OCI-LY1 (cell line): ENCODE data around the gene CWH43.
"Not testable (repeated sequence)": the region's sequence is repeated elsewhere in the genome, so short reads cannot be mapped to it uniquely, and the experiment has no call there.

Experiments
- H2AFZ ChIP-seq: fragments of 200-600 bp; sonication (generic), shearing (Covaris generic); 2 replicates; pipeline ENCODE4 v1.6.0; 2014; ENCODE audit warnings: antibody characterized with exemption, mild to moderate bottlenecking, low read length
- H3F3A ChIP-seq: fragments of 200-600 bp; sonication (generic), shearing (Covaris generic); 2 replicates; pipeline ENCODE4 v1.6.0; 2014; ENCODE audit warnings: mild to moderate bottlenecking, antibody characterized with exemption, low read length, moderate library complexity; ENCODE audit not compliant: insufficient read depth
- H3K27ac ChIP-seq: fragments of 200-600 bp; sonication (generic); 2 replicates; pipeline ENCODE4 v1.5.1; 2014; ENCODE audit warnings: low read length, mixed run types, mild to moderate bottlenecking, low read depth; ENCODE audit not compliant: poor library complexity, severe bottlenecking
- H3K27me3 ChIP-seq: fragments of 200-600 bp; sonication (generic); 2 replicates; pipeline ENCODE4 v1.6.0; 2014; ENCODE audit warnings: antibody characterized with exemption, mild to moderate bottlenecking, low read length, moderate library complexity; ENCODE audit not compliant: insufficient read depth
- H3K36me3 ChIP-seq: fragments of 200-600 bp; sonication (generic); 2 replicates; pipeline ENCODE4 v1.6.1; 2014; ENCODE audit warnings: mild to moderate bottlenecking, antibody characterized with exemption, low read length, moderate library complexity, mixed read lengths; ENCODE audit not compliant: insufficient read depth
- H3K4me1 ChIP-seq: fragments of 200-600 bp; sonication (generic); 2 replicates; pipeline ENCODE4 v1.5.1; 2014; ENCODE audit warnings: mild to moderate bottlenecking, low read length, moderate library complexity; ENCODE audit not compliant: insufficient read depth, severe bottlenecking
- H3K4me2 ChIP-seq: fragments of 200-600 bp; sonication (generic), shearing (Covaris generic); 2 replicates; pipeline ENCODE4 v1.6.1; 2014; ENCODE audit warnings: low read length
- H3K4me3 ChIP-seq: fragments of 200-600 bp; sonication (generic); 2 replicates; pipeline ENCODE4 v1.5.1; 2014; ENCODE audit warnings: low read length, low read depth, mild to moderate bottlenecking, mixed read lengths; ENCODE audit not compliant: poor library complexity, severe bottlenecking
- H3K79me2 ChIP-seq: fragments of 200-600 bp; shearing (Covaris generic); 2 replicates; pipeline ENCODE4 v1.6.1; 2016; ENCODE audit warnings: mixed run types, low read length, mixed read lengths; ENCODE audit not compliant: insufficient read depth
- H3K9ac ChIP-seq: fragments of 200-600 bp; sonication (generic), shearing (Covaris generic); 2 replicates; pipeline ENCODE4 v1.6.1; 2014; ENCODE audit warnings: mild to moderate bottlenecking, low read length, mixed read lengths
- H3K9me2 ChIP-seq: fragments of 200-600 bp; sonication (generic), shearing (Covaris generic); 2 replicates; pipeline ENCODE4 v1.6.1; 2014; ENCODE audit warnings: low read depth, mild to moderate bottlenecking, low read length, mixed read lengths
- H3K9me3 ChIP-seq: fragments of 200-600 bp; shearing (Covaris generic); 2 replicates; pipeline ENCODE4 v1.6.1; 2014; ENCODE audit warnings: low read length, mixed read lengths
- H4K20me1 ChIP-seq: fragments of 200-600 bp; sonication (generic), shearing (Covaris generic); 2 replicates; pipeline ENCODE4 v1.6.0; 2016; ENCODE audit warnings: mild to moderate bottlenecking, low read length; ENCODE audit not compliant: insufficient read depth
- EZH2 ChIP-seq: fragments of 200-600 bp; sonication (generic), shearing (Covaris generic); IDR thresholded peaks from 2 replicates; pipeline ENCODE4 v1.8.0; 2017; ENCODE audit warnings: borderline replicate concordance, mixed run types, mild to moderate bottlenecking, antibody characterized with exemption, low read length, moderate library complexity, mixed read lengths
- TF ChIP-seq, protein P1 (sequence below): fragments of 200-600 bp; sonication (generic), shearing (Covaris generic); IDR thresholded peaks from 2 replicates; pipeline ENCODE4 v1.5.1; 2017; ENCODE audit warnings: mild to moderate bottlenecking, antibody characterized with exemption, low read length, moderate library complexity, mixed read lengths

CWH43 gene

DNA sequence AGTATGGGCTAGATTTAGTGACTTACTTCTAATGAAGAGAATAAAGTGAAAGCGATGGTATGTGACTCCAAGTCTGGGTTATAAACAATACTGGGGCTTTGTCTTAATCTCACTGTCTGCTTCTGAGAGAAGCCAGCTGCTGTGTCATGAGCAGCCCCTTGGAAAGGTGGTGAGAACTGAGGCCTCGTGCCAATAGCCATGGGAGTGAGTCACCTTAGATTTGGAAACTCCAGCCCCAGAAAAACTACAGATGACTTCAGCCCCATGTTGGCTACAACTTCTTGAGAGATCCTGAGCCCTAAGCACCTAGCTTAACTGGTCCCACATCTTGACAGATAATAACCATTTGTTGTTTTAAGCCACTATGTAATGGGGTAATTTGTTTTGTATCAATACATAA, 77.6 kb downstream of the CWH43 start:
- H3K9ac ChIP-seq: no peak overlapping the region
- no peaks in the 10 kb centered on the region for H3K36me3 ChIP-seq
- H3F3A ChIP-seq: no peaks in the 10 kb centered on the region
- no peak overlapping the region for H3K27ac ChIP-seq
- no peaks in the 10 kb centered on the region for H3K9me3 ChIP-seq
- no peak overlapping the region for H3K4me3 ChIP-seq
- no peaks in the 10 kb centered on the region for H4K20me1 ChIP-seq
- H2AFZ ChIP-seq: no peak overlapping the region
- no peaks in the 10 kb centered on the region for H3K9me2 ChIP-seq
- TF ChIP-seq, protein P1, sequence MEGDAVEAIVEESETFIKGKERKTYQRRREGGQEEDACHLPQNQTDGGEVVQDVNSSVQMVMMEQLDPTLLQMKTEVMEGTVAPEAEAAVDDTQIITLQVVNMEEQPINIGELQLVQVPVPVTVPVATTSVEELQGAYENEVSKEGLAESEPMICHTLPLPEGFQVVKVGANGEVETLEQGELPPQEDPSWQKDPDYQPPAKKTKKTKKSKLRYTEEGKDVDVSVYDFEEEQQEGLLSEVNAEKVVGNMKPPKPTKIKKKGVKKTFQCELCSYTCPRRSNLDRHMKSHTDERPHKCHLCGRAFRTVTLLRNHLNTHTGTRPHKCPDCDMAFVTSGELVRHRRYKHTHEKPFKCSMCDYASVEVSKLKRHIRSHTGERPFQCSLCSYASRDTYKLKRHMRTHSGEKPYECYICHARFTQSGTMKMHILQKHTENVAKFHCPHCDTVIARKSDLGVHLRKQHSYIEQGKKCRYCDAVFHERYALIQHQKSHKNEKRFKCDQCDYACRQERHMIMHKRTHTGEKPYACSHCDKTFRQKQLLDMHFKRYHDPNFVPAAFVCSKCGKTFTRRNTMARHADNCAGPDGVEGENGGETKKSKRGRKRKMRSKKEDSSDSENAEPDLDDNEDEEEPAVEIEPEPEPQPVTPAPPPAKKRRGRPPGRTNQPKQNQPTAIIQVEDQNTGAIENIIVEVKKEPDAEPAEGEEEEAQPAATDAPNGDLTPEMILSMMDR: no peak
- TF ChIP-seq EZH2: no peak
- no peaks in the 10 kb centered on the region for H3K79me2 ChIP-seq
- H3K4me2 ChIP-seq: no peak overlapping the region
- H3K27me3 ChIP-seq: no peaks in the 10 kb centered on the region
- no peaks in the 10 kb centered on the region for H3K4me1 ChIP-seq

DNA sequence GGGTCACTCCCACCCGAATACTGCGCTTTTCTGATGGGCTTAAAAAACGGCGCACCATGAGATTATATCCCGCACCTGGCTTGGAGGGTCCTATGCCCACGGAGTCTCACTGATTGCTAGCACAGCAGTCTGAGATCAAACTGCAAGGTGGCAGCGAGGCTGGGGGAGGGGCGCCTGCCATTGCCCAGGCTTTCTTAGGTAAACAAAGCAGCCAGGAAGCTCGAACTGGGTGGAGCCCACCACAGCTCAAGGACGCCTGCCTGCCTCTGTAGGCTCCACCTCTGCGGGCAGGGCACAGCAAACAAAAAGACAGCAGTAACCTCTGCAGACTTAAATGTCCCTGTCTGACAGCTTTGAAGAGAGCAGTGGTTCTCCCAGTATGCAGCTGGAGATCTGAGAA, 86.1 kb downstream of the CWH43 start:
- H3K9me2 ChIP-seq, H3K4me3 ChIP-seq, H2AFZ ChIP-seq, H3K4me2 ChIP-seq, H3K79me2 ChIP-seq, H3F3A ChIP-seq, H3K9me3 ChIP-seq, H3K27ac ChIP-seq, H3K4me1 ChIP-seq, H3K27me3 ChIP-seq, H3K9ac ChIP-seq, H4K20me1 ChIP-seq, H3K36me3 ChIP-seq: not testable (repeated sequence)

DNA sequence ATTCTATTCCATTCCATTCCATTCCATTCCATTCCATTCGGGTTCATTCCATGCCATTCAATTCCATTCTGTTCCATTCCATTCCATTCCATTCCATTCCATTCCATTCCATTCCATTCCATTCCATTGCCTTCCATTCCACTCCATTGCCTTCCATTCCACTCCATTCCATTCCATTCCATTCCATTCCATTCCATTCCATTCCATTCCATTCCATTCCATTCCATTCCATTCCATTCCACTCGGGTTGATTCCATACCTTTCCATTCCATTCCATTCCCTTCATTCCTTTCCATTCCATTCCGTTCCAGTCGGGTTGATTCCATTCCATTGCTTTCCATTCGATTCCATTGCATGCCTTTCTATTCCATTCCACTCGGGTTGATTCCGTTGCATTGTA, 105.8 kb downstream of the CWH43 start:
- H3K9ac ChIP-seq, H3K4me1 ChIP-seq, H3K4me2 ChIP-seq, H4K20me1 ChIP-seq, H3K27ac ChIP-seq, H3K27me3 ChIP-seq, H3K36me3 ChIP-seq, H3K4me3 ChIP-seq, H3K9me2 ChIP-seq, H2AFZ ChIP-seq, H3K79me2 ChIP-seq, H3F3A ChIP-seq: not testable (repeated sequence)
- peaks cover 16% of the 10 kb centered on the region for H3K9me3 ChIP-seq

DNA sequence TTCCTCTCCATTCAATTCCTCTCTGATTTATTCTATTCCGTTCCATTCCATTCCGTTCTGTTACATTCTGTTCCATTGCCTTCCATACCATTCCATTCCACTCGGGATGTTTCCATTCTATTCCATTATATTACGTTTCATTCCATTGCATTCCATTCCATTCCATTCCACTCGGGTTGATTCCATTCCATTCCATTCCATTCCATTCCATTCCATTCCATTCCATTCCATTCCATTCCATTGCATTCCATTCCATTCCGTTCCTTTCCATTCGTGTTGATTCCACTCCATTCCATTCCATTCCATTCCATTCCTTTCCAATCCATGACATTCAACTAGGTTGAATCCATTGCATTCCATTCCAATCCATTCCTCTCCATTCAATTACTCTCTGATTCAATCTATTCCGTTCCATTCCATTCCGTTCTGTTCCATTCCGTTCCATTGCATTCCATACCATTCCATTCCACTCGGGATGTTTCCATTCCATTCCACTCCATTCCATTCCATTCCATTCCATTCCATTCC, 106.6 kb downstream of the CWH43 start:
- not testable (repeated sequence) for H3K4me2 ChIP-seq, H3K4me3 ChIP-seq, H3K9ac ChIP-seq, H3K27me3 ChIP-seq, H4K20me1 ChIP-seq, H3K36me3 ChIP-seq, H3F3A ChIP-seq, H3K4me1 ChIP-seq, H3K9me2 ChIP-seq, H3K79me2 ChIP-seq, H3K27ac ChIP-seq, H2AFZ ChIP-seq
- H3K9me3 ChIP-seq: peaks cover 24% of the 10 kb centered on the region

DNA sequence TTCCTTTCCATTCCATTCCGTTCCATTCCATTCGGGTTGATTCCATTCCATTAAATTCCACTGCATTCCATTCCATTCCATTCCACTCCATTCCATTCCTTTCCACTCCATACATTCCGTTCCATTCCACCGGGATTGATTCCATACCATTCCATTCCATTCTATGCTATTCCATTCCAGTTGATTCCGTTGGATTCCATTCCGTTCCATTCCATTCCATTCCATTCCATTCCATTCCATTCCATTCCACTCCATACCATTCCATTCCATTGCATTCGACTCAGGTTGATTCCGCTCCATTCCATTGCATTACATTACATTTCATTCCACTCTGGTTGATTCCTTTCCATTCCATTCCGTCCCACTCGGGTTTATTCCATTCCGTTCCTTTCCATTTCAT, 110.1 kb downstream of the CWH43 start:
- not testable (repeated sequence) for H3K36me3 ChIP-seq, H3K79me2 ChIP-seq, H3F3A ChIP-seq, H3K9me2 ChIP-seq, H3K9ac ChIP-seq, H3K4me3 ChIP-seq, H4K20me1 ChIP-seq, H3K4me1 ChIP-seq, H2AFZ ChIP-seq, H3K27me3 ChIP-seq, H3K4me2 ChIP-seq, H3K27ac ChIP-seq
- H3K9me3 ChIP-seq: peaks cover 31% of the 10 kb centered on the region

DNA sequence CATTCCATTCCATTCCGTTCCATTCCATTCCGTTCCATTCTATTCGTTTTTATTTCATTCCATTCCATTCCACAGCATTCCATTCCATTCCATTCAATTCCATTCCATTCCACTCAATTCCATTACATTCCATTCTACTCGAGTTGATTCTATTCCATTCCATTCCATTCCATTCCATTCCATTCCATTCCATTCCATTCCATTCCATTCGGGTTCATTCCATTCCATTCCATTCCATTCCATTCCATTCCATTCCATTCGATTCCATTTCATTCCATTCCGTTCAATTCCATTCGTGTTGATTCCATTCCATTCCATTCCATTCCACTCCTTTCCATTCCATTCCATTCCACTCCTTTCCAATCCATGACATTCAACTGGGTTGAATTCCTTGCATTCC, 110.6 kb downstream of the CWH43 start:
- not testable (repeated sequence) for H3K79me2 ChIP-seq, H3K27me3 ChIP-seq, H3K36me3 ChIP-seq, H3K9ac ChIP-seq, H3K27ac ChIP-seq, H3K4me3 ChIP-seq, H4K20me1 ChIP-seq, H3F3A ChIP-seq, H2AFZ ChIP-seq, H3K4me1 ChIP-seq, H3K9me2 ChIP-seq, H3K4me2 ChIP-seq
- peaks cover 26% of the 10 kb centered on the region for H3K9me3 ChIP-seq

DNA sequence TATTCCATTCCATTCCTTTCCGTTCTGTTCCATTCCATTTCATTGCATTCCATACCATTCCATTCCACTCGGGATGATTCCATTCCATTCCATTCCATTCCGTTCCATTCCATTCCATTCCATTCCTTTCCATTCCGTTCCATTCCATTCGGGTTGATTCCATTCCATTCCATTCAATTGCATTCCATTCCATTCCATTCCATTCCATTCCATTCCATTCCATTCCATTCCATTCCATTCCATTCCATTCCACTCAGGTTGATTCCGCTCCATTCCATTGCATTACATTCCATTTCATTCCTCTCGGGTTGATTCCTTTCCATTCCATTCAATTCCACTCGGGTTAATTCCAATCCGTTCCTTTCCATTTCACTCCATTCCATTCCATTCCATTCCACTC, 111.0 kb downstream of the CWH43 start:
- not testable (repeated sequence) for H3K27ac ChIP-seq

More for the DNA sequence above, 111.0 kb downstream of the CWH43 start:
- H3F3A ChIP-seq, H3K27me3 ChIP-seq, H3K9ac ChIP-seq, H3K79me2 ChIP-seq, H3K36me3 ChIP-seq, H3K4me2 ChIP-seq, H2AFZ ChIP-seq, H3K9me2 ChIP-seq, H3K4me1 ChIP-seq, H3K4me3 ChIP-seq, H4K20me1 ChIP-seq: not testable (repeated sequence)
- H3K9me3 ChIP-seq: peaks cover 22% of the 10 kb centered on the region
